Mucosa of gallbladder (tissue), 1 donor: ENCODE measurements around the gene SRRM5. TPM values are rescaled to one million over a fixed set of nuclear protein-coding genes. Genes with fewer than 3 reads are reported as not detected.
"Not testable (repeated sequence)": the region's sequence is repeated elsewhere in the genome, so short reads cannot be mapped to it uniquely, and the experiment has no call there.

Source experiments
- DNase-seq: peaks from one replicate; pipeline ENCODE4 v3.0.0-alpha.2; 2020; ENCODE audit warnings: low spot score
- total RNA-seq: library from RNA; stranded (reverse); gene quantifications from one replicate; pipeline ENCODE4 v1.2.1, GENCODE V29; 2021
- donor health status: DM: no; HTN: no; CAD: no.

SRRM5 gene
- total RNA-seq: 0.52 TPM

- DNase-seq: no peak
Measured at GRCh38 chr19:43611788-43612187, at the start of gene SRRM5. Gene SRRM5, plus strand, starts transcription at chr19:43612088. Its CDS starts 34 bp downstream, at chr19:43612122.

GRCh38 chr19:43562226-43562697 lies 49.6 kb upstream of the SRRM5 start:
- DNase-seq: no peak

- DNase-seq: peak; percentile 85
Measured at GRCh38 chr19:43562698-43563241, 49.1 kb upstream of the SRRM5 start.

- DNase-seq: no peak
Measured at GRCh38 chr19:43563816-43564457, 48.0 kb upstream of the SRRM5 start.

- no peak for DNase-seq
Measured at GRCh38 chr19:43564800-43565199, 47.1 kb upstream of the SRRM5 start.

GRCh38 chr19:43569657-43570056 lies 42.2 kb upstream of the SRRM5 start:
- no peak for DNase-seq

- DNase-seq: no peak
Measured at GRCh38 chr19:43570174-43570791, 41.6 kb upstream of the SRRM5 start.

- no peak for DNase-seq
Measured at GRCh38 chr19:43572171-43572588, 39.7 kb upstream of the SRRM5 start.

- no peak for DNase-seq
Measured at GRCh38 chr19:43574424-43575155, 37.3 kb upstream of the SRRM5 start.

GRCh38 chr19:43575156-43575950 lies 36.5 kb upstream of the SRRM5 start, which contains the start of the genes PINLYP and XRCC1:
Gene PINLYP, plus strand, starts transcription at chr19:43575801. Its CDS starts 1,391 bp downstream, at chr19:43577192.
Gene XRCC1, minus strand, starts transcription at chr19:43575527. Its CDS starts 69 bp downstream, at chr19:43575458.
- DNase-seq: peak; percentile 98

GRCh38 chr19:43575955-43576878 lies 35.7 kb upstream of the SRRM5 start:
- no peak for DNase-seq

GRCh38 chr19:43578787-43579186 lies 33.1 kb upstream of the SRRM5 start:
- no peak for DNase-seq

- no peak for DNase-seq
Measured at GRCh38 chr19:43581467-43581866, 30.4 kb upstream of the SRRM5 start.

GRCh38 chr19:43582495-43582894 lies 29.4 kb upstream of the SRRM5 start:
- DNase-seq: no peak

GRCh38 chr19:43584484-43584883 lies 27.4 kb upstream of the SRRM5 start:
- no peak for DNase-seq

GRCh38 chr19:43586346-43586745 lies 25.5 kb upstream of the SRRM5 start:
- DNase-seq: no peak

GRCh38 chr19:43587029-43587428 lies 24.9 kb upstream of the SRRM5 start:
- DNase-seq: not testable (repeated sequence)

- no peak for DNase-seq
Measured at GRCh38 chr19:43589277-43589676, 22.6 kb upstream of the SRRM5 start.

GRCh38 chr19:43589678-43590077 lies 22.2 kb upstream of the SRRM5 start:
- DNase-seq: no peak
